Activated naive CD8-positive, alpha-beta T cell treated with anti-CD3 and anti-CD28 coated beads, Interleukin-2, amount 50 U/mL, for 16 hours (primary cell): ENCODE measurements around the gene TRIM33.

ENCODE experiments used
- DNase-seq: peaks from one replicate; pipeline ENCODE4 v3.0.0-alpha.2; 2020; ENCODE audit warnings: low read depth, low spot score

TRIM33 gene

DNA sequence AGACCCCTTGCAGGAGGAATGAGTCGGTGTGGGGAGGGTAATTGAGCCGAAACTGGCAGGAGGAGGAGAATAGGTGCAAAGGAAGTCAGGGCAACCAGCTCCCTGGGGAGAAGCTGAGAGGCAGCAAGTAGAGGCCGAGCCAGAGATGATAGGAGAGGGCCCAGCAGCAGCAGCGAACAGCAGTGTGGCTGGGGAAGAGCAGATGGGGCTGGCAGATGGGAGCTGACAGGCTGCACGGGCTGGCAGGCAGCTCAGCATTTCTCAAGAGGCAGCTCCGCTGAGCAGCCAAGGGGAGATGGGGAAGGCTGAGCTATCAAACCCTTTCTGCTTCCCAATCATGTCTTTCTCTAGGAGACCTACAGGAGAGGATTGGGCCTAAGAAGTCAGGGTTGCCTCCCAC, 158.2 kb downstream of the TRIM33 start:
- DNase-seq: no peak

DNA sequence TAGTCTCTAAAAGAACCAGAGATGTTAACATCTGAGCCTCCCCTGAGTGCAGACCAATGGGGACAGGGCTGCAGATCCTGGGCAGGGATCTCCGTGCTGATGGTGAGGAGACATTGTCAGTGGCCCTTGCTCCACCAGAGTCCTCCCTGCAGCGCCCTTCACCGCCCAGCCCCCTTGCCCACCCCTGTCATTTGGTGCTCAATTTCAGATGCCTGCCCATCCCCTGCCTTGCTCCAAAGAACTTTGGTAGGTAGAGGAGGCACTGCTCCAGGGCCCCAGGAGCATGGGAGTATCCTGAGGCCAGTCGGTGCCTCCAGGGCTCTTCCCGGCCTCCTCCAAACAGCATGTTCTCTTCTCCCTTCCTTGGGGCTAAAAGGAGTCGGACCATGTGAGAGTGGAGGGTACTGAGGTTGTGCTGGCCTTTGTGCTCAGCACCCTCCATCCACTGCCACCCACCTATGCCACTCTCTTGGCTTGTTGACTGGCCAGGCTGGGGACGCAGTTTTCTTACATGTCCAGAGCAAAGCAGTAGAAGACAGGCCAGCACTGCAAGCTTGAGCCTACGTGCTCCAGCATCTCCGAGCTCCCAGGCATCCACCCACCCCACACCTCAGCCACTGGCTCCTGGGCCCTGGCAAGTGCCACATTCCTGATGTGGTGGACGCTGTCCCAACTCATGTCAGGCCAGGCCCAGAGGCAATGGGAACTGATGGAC, 160.1 kb downstream of the TRIM33 start:
- no peak for DNase-seq

GRCh38 chr1:114349891-114350605, 161.0 kb downstream of the TRIM33 start:
- no peak for DNase-seq

DNA sequence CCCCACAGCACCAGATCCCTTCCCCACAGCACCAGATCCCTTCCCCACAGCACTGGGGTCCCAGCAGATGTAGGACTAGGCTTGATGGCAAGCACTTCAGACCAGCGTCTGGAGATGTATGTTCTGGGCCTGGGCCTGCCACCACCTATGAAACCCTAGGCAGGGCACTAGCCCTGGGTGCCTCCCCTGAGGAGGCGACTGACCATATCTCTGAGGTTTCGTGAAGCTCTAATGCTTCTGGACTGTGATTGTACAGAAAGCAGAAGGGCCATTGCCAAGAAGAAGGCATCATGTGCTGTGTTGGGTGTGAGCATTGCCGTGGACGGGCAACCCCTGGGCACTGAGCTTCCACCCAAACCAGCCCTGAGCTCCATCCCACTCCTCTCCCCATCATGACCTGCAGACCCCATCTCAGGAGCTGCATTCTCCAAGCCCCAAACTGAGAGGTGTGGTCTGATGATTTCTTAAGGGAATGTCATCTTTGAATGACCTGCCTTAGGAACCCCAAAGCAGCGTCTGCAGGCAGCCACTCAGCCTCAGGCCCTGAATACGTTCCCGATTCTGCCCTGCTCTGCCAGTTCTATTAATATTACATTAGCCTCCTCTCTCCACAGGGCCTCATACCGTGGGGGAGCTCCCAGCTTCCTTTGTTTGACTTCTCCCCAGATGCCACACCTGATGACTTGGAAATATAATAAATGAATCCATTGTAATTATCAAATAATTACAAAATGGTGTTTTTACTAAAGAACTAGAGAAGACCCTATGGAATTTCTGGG, 163.4 kb downstream of the TRIM33 start:
- no peak for DNase-seq

GRCh38 chr1:114346480-114347029, 164.4 kb downstream of the TRIM33 start:
- peak; percentile 96 for DNase-seq

- no peak for DNase-seq
Measured at GRCh38 chr1:114345930-114346479, 165.0 kb downstream of the TRIM33 start.

DNA sequence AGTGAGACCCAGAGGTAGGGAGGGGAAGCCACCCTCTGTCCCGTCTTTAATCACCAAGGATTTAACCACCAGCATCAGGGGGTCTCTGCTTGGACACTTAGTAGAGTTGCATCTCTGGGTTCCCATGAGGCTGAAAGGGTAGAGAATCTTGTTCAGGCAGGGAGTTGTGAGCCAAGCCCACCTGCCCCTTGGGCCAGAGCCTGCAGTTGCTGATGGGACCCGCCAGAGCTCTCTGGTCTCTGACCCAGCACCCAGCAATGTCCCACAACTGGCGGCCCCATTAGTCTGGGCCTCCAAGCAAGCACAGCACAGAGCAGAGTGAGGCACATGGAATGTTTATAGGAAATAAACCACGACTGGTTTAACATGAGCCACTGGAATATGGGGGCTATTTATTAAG, 166.3 kb downstream of the TRIM33 start:
- DNase-seq: no peak
